ENCODE measurements around the gene VSTM4. TPM values are rescaled to one million over a fixed set of nuclear protein-coding genes. Genes with fewer than 3 reads are reported as not detected.

VSTM4 gene
- total RNA-seq: 0.22 and 0.40 TPM in 2 replicates
- long read RNA-seq, full-length matches to known transcripts: 1 of 1 reads
- long read RNA-seq, partial matches to known transcripts: 0 of 1 reads
- long read RNA-seq, other reads (novel, unspliced or antisense): 0 of 1 reads

- no peaks in the 10 kb centered on the region for H3K9me3 Mint-ChIP-seq (ENCODE audit: low read depth)
- H3K4me3 Mint-ChIP-seq (ENCODE audit: low read depth): peak within 1 kb of the TSS; percentile 76
- peak; percentile 16 for TF ChIP-seq CTCF (IDR thresholded peaks at IDR 0.05; ENCODE audit: unreplicated experiment)
- H3K27ac Mint-ChIP-seq: no peak within 1 kb of the TSS
- peak; percentile 22 for DNase-seq (ENCODE audit: low spot score, unreplicated experiment)
- no peaks in the 10 kb centered on the region for H3K36me3 Mint-ChIP-seq (ENCODE audit: insufficient read depth)
- H3K27me3 Mint-ChIP-seq: peaks cover 59% of the 10 kb centered on the region
- peaks cover 2% of the 10 kb centered on the region for H3K4me1 Mint-ChIP-seq (ENCODE audit: low read depth)
Measured at GRCh38 chr10:49115015-49115795, at the start of gene VSTM4. Gene VSTM4 (minus strand): TSS chr10:49115522. CDS start chr10:49115485, 37 bp downstream.

GRCh38 chr10:49164559-49165188, 49.4 kb upstream of the VSTM4 start:
- Mint-ChIP-seq H3K4me1 (ENCODE audit: low read depth) (no peaks in the 10 kb centered on the region), H3K4me3 (ENCODE audit: low read depth) (no peak overlapping the region), H3K27ac (no peak overlapping the region), H3K27me3 (peaks cover 55% of the 10 kb centered on the region), H3K9me3 (ENCODE audit: low read depth) (no peaks in the 10 kb centered on the region), H3K36me3 (ENCODE audit: insufficient read depth) (no peaks in the 10 kb centered on the region)
- peak; percentile 41 for DNase-seq (ENCODE audit: low spot score, unreplicated experiment)
- peak; percentile 73 for TF ChIP-seq CTCF (IDR thresholded peaks at IDR 0.05; ENCODE audit: unreplicated experiment)

GRCh38 chr10:49163741-49164140, 48.4 kb upstream of the VSTM4 start:
- no peak for TF ChIP-seq CTCF (IDR thresholded peaks at IDR 0.05; ENCODE audit: unreplicated experiment)
- no peak for DNase-seq (ENCODE audit: low spot score, unreplicated experiment)
- Mint-ChIP-seq H3K36me3 (ENCODE audit: insufficient read depth) (no peaks in the 10 kb centered on the region), H3K4me1 (ENCODE audit: low read depth) (no peaks in the 10 kb centered on the region), H3K27me3 (peaks cover 56% of the 10 kb centered on the region), H3K9me3 (ENCODE audit: low read depth) (no peaks in the 10 kb centered on the region), H3K4me3 (ENCODE audit: low read depth) (no peak overlapping the region), H3K27ac (no peak overlapping the region)

- Mint-ChIP-seq H3K4me1 (ENCODE audit: low read depth) (no peaks in the 10 kb centered on the region), H3K36me3 (ENCODE audit: insufficient read depth) (no peaks in the 10 kb centered on the region), H3K27me3 (peaks cover 54% of the 10 kb centered on the region), H3K9me3 (ENCODE audit: low read depth) (no peaks in the 10 kb centered on the region), H3K27ac (no peak overlapping the region), H3K4me3 (ENCODE audit: low read depth) (no peak overlapping the region)
- DNase-seq (ENCODE audit: low spot score, unreplicated experiment): no peak
- no peak for TF ChIP-seq CTCF (IDR thresholded peaks at IDR 0.05; ENCODE audit: unreplicated experiment)
Measured at GRCh38 chr10:49162761-49163310, 47.5 kb upstream of the VSTM4 start.

DNA sequence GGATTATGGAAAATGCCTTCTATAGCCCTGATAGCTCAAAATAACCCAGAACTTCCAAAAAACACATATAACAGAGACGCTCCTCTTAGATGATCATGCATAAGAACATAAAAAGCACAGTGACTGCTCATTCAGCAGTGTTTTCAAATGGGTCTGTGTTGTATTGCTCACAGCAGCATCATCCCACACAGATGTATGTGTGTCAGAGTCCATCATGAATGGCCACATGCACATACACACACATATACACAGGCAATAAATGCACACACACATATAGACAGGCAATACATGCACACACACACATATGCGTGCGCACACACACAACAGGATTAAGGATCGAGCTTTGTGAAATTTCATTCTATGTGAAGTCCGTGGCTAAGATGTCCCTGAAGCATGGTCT, 46.7 kb upstream of the VSTM4 start:
- Mint-ChIP-seq H3K36me3 (ENCODE audit: insufficient read depth) (no peaks in the 10 kb centered on the region), H3K27me3 (peaks cover 59% of the 10 kb centered on the region), H3K27ac (no peak overlapping the region), H3K9me3 (ENCODE audit: low read depth) (no peaks in the 10 kb centered on the region), H3K4me3 (ENCODE audit: low read depth) (no peak overlapping the region), H3K4me1 (ENCODE audit: low read depth) (no peaks in the 10 kb centered on the region)
- no peak for DNase-seq (ENCODE audit: low spot score, unreplicated experiment)
- no peak for TF ChIP-seq CTCF (IDR thresholded peaks at IDR 0.05; ENCODE audit: unreplicated experiment)

Data from progenitor cell of endocrine pancreas (in vitro differentiated cells).